GM12874 (cell line): ENCODE results near the gene ST13.

ENCODE experiments used
- TF ChIP-seq, protein P1 (sequence below): IDR thresholded peaks from 2 replicates; pipeline ENCODE4 v1.5.1; 2011; ENCODE audit warnings: low read depth, mild to moderate bottlenecking, control low read depth, low read length, moderate library complexity; ENCODE audit not compliant: insufficient read depth

The ST13 gene

DNA sequence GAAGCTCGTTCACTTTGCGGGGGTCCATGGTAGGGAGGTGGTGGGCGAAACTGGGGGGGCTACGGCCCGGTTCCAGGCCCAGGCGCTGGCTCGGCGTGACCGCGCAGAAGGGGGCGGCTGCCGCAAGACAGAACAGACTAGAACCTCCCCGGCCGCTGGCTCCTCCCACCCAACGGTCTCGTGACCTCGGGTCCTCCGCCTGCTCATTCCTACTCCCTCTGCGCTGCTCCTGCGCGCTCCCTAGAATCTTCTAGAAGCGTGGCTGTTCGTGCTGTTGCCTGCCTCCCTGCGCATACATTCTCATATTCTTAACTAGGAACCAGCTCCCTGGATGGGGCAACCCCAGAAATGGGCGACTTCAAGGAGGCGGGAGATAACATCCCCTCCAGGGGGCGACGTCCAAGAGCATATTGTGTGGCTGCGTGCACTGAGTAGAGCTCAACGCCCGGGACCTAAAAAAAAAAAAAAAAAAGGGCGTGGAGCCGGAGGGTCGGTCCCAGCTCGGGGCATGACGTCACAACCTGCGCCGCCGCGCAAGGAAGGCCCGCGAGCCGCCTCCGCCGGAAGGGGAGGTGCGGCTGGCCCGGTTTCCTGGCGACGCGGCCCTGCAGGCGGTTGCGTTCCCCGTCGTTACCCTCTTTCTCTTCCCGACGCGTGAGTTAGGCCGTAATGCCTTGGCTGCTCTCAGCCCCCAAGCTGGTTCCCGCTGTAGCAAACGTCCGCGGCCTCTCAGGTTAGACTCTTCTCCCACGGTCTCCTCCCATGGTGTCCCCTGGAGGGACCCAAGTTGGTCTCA lies at the start of gene ST13, which contains the start of gene XPNPEP3:
TSS of gene ST13 (minus strand) at position 127 of the 796 bp plus-strand sequence. CDS start at position 28, 99 bp downstream.
TSS of gene XPNPEP3 (plus strand) at position 636 of the 796 bp plus-strand sequence. CDS start at position 670, 34 bp downstream.
- TF ChIP-seq, protein P1, sequence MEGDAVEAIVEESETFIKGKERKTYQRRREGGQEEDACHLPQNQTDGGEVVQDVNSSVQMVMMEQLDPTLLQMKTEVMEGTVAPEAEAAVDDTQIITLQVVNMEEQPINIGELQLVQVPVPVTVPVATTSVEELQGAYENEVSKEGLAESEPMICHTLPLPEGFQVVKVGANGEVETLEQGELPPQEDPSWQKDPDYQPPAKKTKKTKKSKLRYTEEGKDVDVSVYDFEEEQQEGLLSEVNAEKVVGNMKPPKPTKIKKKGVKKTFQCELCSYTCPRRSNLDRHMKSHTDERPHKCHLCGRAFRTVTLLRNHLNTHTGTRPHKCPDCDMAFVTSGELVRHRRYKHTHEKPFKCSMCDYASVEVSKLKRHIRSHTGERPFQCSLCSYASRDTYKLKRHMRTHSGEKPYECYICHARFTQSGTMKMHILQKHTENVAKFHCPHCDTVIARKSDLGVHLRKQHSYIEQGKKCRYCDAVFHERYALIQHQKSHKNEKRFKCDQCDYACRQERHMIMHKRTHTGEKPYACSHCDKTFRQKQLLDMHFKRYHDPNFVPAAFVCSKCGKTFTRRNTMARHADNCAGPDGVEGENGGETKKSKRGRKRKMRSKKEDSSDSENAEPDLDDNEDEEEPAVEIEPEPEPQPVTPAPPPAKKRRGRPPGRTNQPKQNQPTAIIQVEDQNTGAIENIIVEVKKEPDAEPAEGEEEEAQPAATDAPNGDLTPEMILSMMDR, result 0 out of 2 replicates have a peak, but pooled peaks have one; percentile 13

DNA sequence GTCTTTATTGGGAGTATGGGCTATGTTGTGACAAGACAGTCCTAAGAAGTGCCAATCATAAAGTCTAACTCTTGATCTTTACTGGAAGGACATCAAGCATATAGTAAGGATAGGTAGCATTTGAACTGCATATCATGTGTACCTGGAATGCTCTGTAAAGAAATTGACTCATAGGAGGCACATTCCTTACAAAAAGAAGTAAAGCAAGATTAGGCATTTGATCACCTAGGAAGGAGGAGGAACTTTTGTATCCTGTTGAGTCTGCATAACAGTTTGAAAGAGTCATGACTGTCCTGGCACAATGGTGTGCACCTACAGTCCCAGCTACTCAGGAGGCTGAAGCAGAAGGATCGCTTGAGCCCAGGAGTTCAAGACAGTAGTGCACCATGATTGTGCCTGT lies 47.7 kb upstream of the ST13 start:
- TF ChIP-seq, protein P1, result no peak

DNA sequence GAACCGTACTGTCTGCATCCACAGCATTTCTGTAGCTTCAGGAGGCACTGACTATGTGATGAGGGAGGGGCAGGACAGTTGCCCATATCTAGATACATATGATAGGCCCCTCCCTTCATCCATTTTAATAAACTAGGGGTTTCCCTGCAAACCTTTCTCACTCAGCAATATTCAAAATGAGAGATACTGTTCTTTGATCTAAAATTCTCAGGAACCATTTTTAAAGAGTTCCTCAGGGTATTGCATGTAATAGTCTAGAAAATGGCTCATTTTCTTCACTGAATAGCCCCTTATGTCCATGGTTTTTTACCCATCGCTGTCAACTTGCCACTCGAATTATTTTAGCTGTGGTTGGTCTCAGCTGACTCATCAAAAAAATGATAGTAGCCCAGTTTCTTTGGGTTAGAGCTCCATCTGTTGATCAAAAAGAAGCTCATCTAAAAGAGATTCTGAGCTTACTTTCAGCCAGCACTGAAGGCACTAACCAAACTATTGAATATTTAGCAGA lies 42.5 kb upstream of the ST13 start:
- TF ChIP-seq, protein P1, result peak; percentile 40

DNA sequence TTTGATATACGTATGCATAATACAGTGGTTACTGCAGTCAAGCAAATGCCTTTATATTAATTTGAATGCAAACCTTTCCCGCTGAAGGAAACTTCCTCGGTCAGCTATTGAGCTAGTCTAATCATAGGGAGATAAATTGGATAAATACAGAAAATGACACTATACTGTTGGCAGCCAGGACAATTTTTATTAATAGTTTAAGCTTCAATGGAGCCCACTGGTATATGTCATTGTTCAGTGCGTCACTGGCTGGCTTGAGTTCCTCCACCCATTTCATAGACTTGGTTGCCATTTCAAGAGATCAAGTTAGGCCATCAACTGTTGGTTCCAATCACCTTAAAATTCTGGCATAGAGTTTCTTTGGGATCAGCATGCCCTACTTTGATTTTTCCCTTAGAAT lies 38.0 kb upstream of the ST13 start:
- TF ChIP-seq, protein P1, result no peak

DNA sequence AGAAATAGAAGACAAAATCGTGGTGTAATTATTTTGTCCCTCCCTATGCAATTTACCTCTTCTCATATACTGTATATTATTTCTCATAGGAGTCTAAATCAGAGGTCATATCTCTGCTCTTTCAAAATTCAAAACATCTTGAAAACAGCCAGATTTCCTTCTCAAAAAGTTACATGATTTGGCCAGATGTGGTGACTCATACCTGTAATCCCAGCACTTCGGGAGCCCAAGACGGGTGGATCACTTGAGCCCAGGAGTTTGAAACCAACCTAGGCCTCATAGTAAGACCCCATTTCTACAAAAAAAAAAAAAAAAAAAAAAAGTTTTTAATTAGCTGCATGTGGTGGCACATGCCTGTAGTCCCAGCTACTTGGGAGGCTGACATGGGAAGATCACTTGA lies 34.4 kb upstream of the ST13 start:
- TF ChIP-seq, protein P1, result no peak

DNA sequence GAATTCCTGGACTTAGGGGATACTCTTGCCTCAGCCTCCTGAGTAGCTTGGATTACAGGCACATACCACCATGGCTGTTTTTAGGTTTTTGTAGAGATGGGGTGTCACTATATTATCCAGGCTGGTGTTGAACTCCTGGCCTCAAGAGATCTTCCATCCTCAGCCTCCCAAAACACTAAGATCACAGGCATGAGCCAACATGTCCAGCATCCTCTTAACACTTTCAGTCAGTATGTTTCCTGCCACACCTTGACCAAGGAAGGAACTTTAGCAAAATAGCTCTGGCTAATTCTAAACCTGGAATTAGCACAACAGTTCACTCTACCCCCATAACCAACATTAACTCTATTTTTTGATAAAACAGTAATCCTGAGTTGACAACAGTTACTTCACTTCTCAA lies 32.7 kb upstream of the ST13 start:
- TF ChIP-seq, protein P1, result no peak

DNA sequence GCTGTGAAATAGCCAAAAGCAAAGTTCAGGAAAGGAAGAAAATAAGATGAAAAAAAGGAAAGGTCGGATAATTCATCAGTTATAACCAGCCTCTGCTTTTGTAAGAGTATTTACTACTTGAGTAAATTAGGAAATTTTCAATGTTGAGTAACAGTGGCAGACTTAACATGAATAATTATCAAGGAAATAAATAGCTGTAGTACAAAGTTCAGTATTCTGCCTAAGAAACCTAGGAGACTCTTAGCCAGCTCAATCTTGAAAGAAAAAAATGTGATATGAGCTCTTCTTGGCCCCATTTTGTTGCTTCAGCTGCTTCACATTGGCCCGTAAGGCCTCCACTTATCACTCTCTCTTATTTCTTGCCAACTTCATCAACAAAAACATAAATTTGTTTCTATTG lies 22.5 kb upstream of the ST13 start:
- TF ChIP-seq, protein P1, result no peak
